CD4-positive, alpha-beta T cell treated with Interferon alpha-2 for 1 hour (primary cell): Measurements from ENCODE around the gene CPA1.

Experiments used
- DNase-seq, 2 donors: peaks; one replicate each; pipeline ENCODE4 v3.0.0-alpha.2; 2020 to 2022

CPA1 gene

GRCh38 chr7:130356121-130356875, 24.0 kb upstream of the CPA1 start:
- DNase-seq: no peak

- DNase-seq: no peak
These were observed 23.2 kb upstream of the CPA1 start for GRCh38 chr7:130356876-130357611.

- DNase-seq: no peak
These were observed 21.8 kb upstream of the CPA1 start for GRCh38 chr7:130358471-130358870.

GRCh38 chr7:130359276-130359857, 20.9 kb upstream of the CPA1 start:
- DNase-seq: no peak

- DNase-seq: no peak
These were observed 19.8 kb upstream of the CPA1 start for GRCh38 chr7:130360518-130360917.

GRCh38 chr7:130361681-130362080, 18.6 kb upstream of the CPA1 start:
- no peak for DNase-seq

GRCh38 chr7:130362251-130362816, 18.0 kb upstream of the CPA1 start:
- no peak for DNase-seq

GRCh38 chr7:130363026-130363847, 17.1 kb upstream of the CPA1 start:
- DNase-seq: no peak

- DNase-seq: no peak
These were observed 15.8 kb upstream of the CPA1 start for GRCh38 chr7:130364451-130364850.

- no peak for DNase-seq
These were observed 15.2 kb upstream of the CPA1 start for GRCh38 chr7:130365088-130365487.

GRCh38 chr7:130365511-130366441, 14.5 kb upstream of the CPA1 start:
- peak in 1 of 2 donors; percentile 14 for DNase-seq

- no peak for DNase-seq
These were observed 13.7 kb upstream of the CPA1 start for GRCh38 chr7:130366564-130366963.

GRCh38 chr7:130367088-130367755, 13.1 kb upstream of the CPA1 start:
- DNase-seq: peak; percentile 41 to 58

- DNase-seq: no peak
These were observed 12.2 kb upstream of the CPA1 start for GRCh38 chr7:130367836-130368746.

- peak in 1 of 2 donors; percentile 2 for DNase-seq
These were observed 11.1 kb upstream of the CPA1 start for GRCh38 chr7:130369110-130369711.

- no peak for DNase-seq
These were observed 10.3 kb upstream of the CPA1 start for GRCh38 chr7:130369831-130370550.

- no peak for DNase-seq
These were observed 9.2 kb upstream of the CPA1 start for GRCh38 chr7:130371046-130371445.

- DNase-seq: no peak
These were observed 7.7 kb upstream of the CPA1 start for GRCh38 chr7:130372402-130373165.
